ENCODE results near the gene ZBTB45.

DNA sequence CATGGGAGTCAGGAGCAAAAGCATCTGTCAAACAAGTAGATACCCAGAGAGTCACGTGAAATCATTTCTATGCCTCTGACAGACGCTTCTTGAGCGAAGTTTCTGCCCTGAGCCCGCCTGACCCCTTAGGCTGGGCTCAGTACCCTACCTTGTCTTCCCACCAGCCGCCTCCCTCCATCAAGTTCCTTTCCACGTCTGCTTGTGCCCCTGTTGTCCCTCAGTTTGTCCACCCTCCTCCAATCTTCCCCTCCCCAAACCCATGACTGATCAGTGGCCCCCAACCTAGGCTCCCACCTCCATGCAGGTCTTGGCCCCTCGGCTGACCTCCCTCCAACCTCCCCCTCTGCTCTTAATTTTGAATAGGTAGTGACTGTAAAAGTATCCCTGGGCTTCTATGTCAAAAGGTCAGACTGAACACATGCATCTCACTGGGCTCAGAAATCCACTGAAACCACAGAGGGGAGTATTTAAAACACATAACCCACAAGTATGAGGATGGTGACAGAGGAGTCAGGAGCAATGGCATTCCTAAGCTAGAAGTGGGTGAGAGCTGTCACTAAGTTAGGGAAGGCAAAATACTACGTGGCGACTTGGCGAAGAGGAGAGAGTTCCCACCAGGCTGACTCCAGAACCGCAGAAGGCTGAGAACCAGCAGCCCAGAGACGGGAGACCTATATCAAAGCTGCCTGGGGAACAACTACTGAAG is 45.2 kb downstream of the ZBTB45 start:
- TF ChIP-seq, protein P1, sequence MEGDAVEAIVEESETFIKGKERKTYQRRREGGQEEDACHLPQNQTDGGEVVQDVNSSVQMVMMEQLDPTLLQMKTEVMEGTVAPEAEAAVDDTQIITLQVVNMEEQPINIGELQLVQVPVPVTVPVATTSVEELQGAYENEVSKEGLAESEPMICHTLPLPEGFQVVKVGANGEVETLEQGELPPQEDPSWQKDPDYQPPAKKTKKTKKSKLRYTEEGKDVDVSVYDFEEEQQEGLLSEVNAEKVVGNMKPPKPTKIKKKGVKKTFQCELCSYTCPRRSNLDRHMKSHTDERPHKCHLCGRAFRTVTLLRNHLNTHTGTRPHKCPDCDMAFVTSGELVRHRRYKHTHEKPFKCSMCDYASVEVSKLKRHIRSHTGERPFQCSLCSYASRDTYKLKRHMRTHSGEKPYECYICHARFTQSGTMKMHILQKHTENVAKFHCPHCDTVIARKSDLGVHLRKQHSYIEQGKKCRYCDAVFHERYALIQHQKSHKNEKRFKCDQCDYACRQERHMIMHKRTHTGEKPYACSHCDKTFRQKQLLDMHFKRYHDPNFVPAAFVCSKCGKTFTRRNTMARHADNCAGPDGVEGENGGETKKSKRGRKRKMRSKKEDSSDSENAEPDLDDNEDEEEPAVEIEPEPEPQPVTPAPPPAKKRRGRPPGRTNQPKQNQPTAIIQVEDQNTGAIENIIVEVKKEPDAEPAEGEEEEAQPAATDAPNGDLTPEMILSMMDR (IDR thresholded peaks at IDR 0.05) = no peak
- TF ChIP-seq POLR2A (IDR thresholded peaks at IDR 0.05) = no peak

Measured in uterus (tissue), 2 donors.